Measurements from ENCODE around the gene MCAM.

- TF ChIP-seq CTCF (IDR thresholded peaks at IDR 0.05; ENCODE audit: borderline replicate concordance, extremely low read depth, low read length, poor library complexity, severe bottlenecking) (no peak), EZH2 (IDR thresholded peaks at IDR 0.05; ENCODE audit: borderline replicate concordance, low read depth, low read length, severe bottlenecking) (no peak)
Observed at GRCh38 chr11:119332111-119332765, 15.3 kb upstream of the MCAM start.
